Measurements from ENCODE around the gene SHMT2. TPM values are rescaled to one million over a fixed set of nuclear protein-coding genes. Genes with fewer than 3 reads are reported as not detected.
A peak's percentile ranks its signal among the peaks of the same experiment; 100 is the strongest.

Gene SHMT2
- total RNA-seq: 100 to 1,000 TPM; 142 to 159 TPM

- Mint-ChIP-seq H3K27me3 (peaks cover 21% of the 10 kb centered on the region), H3K36me3 (peaks cover 32% of the 10 kb centered on the region), H3K9me3 (no peaks in the 10 kb centered on the region), H3K4me3 (peak within 1 kb of the TSS; percentile 95), H3K27ac (peak within 1 kb of the TSS; percentile 91), H3K4me1 (peaks cover 47% of the 10 kb centered on the region)
- POLR2A ChIA-PET: interaction anchor here (0.6 to 6.1 kb wide), 11 partner anchors 8 to 250 kb away, joined by 3 to 71 read pairs (median 3); partner anchors contain the start of genes NEMP1, NXPH4 and STAT6
- DNase-seq (peak; percentile 86), ATAC-seq (ENCODE audit: low read depth) (peak; percentile 65)
Observed at GRCh38 chr12:57229634-57230380, at the start of gene SHMT2. Gene SHMT2, plus strand, starts transcription at chr12:57229711. Its CDS starts 68 bp downstream, at chr12:57229779.

- Mint-ChIP-seq H3K27me3 (no peaks in the 10 kb centered on the region), H3K36me3 (no peaks in the 10 kb centered on the region), H3K9me3 (no peaks in the 10 kb centered on the region), H3K4me1 (peaks cover 4% of the 10 kb centered on the region), H3K27ac (no peak overlapping the region), H3K4me3 (no peak overlapping the region)
- DNase-seq: no peak
- ATAC-seq (ENCODE audit: low read depth): no peak
- POLR2A ChIA-PET: no interaction called here
Observed at GRCh38 chr12:57180321-57180989, 49.1 kb upstream of the SHMT2 start.

- H3K4me1 Mint-ChIP-seq: peaks cover 4% of the 10 kb centered on the region
- POLR2A ChIA-PET: no interaction called here
- no peaks in the 10 kb centered on the region for H3K9me3 Mint-ChIP-seq
- ATAC-seq (ENCODE audit: low read depth) (no peak), DNase-seq (no peak)
- no peaks in the 10 kb centered on the region for H3K27me3 Mint-ChIP-seq
- no peak overlapping the region for H3K27ac Mint-ChIP-seq
- no peak overlapping the region for H3K4me3 Mint-ChIP-seq
- no peaks in the 10 kb centered on the region for H3K36me3 Mint-ChIP-seq
Observed at GRCh38 chr12:57181072-57181471, 48.4 kb upstream of the SHMT2 start.

GRCh38 chr12:57181561-57182155 is 47.9 kb upstream of the SHMT2 start:
- DNase-seq: no peak
- H3K4me3 Mint-ChIP-seq: no peak overlapping the region
- no peaks in the 10 kb centered on the region for H3K9me3 Mint-ChIP-seq
- H3K27ac Mint-ChIP-seq: no peak overlapping the region
- no peaks in the 10 kb centered on the region for H3K27me3 Mint-ChIP-seq
- no peaks in the 10 kb centered on the region for H3K36me3 Mint-ChIP-seq
- H3K4me1 Mint-ChIP-seq: peaks cover 4% of the 10 kb centered on the region
- POLR2A ChIA-PET: no interaction called here
- ATAC-seq (ENCODE audit: low read depth): no peak

GRCh38 chr12:57182918-57183575 is 46.5 kb upstream of the SHMT2 start:
- DNase-seq (peak; percentile 85), ATAC-seq (ENCODE audit: low read depth) (peak; percentile 90)
- H3K27ac Mint-ChIP-seq: no peak overlapping the region
- peaks cover 4% of the 10 kb centered on the region for H3K4me1 Mint-ChIP-seq
- H3K36me3 Mint-ChIP-seq: no peaks in the 10 kb centered on the region
- POLR2A ChIA-PET: interaction anchor here (1.0 kb wide), 1 partner anchor 40 kb away, joined by 3 read pairs; no protein-coding TSS in a partner anchor
- no peak overlapping the region for H3K4me3 Mint-ChIP-seq
- H3K27me3 Mint-ChIP-seq: no peaks in the 10 kb centered on the region
- no peaks in the 10 kb centered on the region for H3K9me3 Mint-ChIP-seq

- no peak overlapping the region for H3K4me3 Mint-ChIP-seq
- H3K27ac Mint-ChIP-seq: no peak overlapping the region
- peaks cover 4% of the 10 kb centered on the region for H3K4me1 Mint-ChIP-seq
- H3K9me3 Mint-ChIP-seq: no peaks in the 10 kb centered on the region
- H3K27me3 Mint-ChIP-seq: no peaks in the 10 kb centered on the region
- POLR2A ChIA-PET: no interaction called here
- DNase-seq (no peak), ATAC-seq (ENCODE audit: low read depth) (no peak)
- no peaks in the 10 kb centered on the region for H3K36me3 Mint-ChIP-seq
Observed at GRCh38 chr12:57183939-57184725, 45.4 kb upstream of the SHMT2 start.

GRCh38 chr12:57185403-57185802 is 44.1 kb upstream of the SHMT2 start:
- Mint-ChIP-seq H3K4me1 (peaks cover 4% of the 10 kb centered on the region), H3K9me3 (no peaks in the 10 kb centered on the region), H3K36me3 (no peaks in the 10 kb centered on the region), H3K27me3 (no peaks in the 10 kb centered on the region), H3K27ac (no peak overlapping the region), H3K4me3 (no peak overlapping the region)
- ATAC-seq (ENCODE audit: low read depth) (no peak), DNase-seq (no peak)
- POLR2A ChIA-PET: no interaction called here

- no peak for ATAC-seq (ENCODE audit: low read depth)
- Mint-ChIP-seq H3K9me3 (no peaks in the 10 kb centered on the region), H3K4me3 (no peak overlapping the region), H3K27me3 (no peaks in the 10 kb centered on the region), H3K4me1 (peaks cover 4% of the 10 kb centered on the region), H3K27ac (no peak overlapping the region), H3K36me3 (no peaks in the 10 kb centered on the region)
- POLR2A ChIA-PET: no interaction called here
- no peak for DNase-seq
Observed at GRCh38 chr12:57185906-57186508, 43.5 kb upstream of the SHMT2 start.

- Mint-ChIP-seq H3K36me3 (no peaks in the 10 kb centered on the region), H3K4me3 (no peak overlapping the region), H3K27me3 (no peaks in the 10 kb centered on the region), H3K9me3 (no peaks in the 10 kb centered on the region), H3K4me1 (peaks cover 4% of the 10 kb centered on the region), H3K27ac (no peak overlapping the region)
- DNase-seq: no peak
- ATAC-seq (ENCODE audit: low read depth): no peak
- POLR2A ChIA-PET: interaction anchor here (0.6 kb wide), 3 partner anchors 75 to 122 kb away, joined by 3 to 5 read pairs (median 3); no protein-coding TSS in a partner anchor
Observed at GRCh38 chr12:57187222-57188089, 42.1 kb upstream of the SHMT2 start.

- Mint-ChIP-seq H3K4me1 (peaks cover under 1% of the 10 kb centered on the region), H3K27ac (no peak overlapping the region), H3K4me3 (no peak overlapping the region), H3K36me3 (no peaks in the 10 kb centered on the region), H3K27me3 (no peaks in the 10 kb centered on the region), H3K9me3 (no peaks in the 10 kb centered on the region)
- DNase-seq (no peak), ATAC-seq (ENCODE audit: low read depth) (no peak)
- POLR2A ChIA-PET: interaction anchor here (0.6 kb wide), 1 partner anchor 122 kb away, joined by 3 read pairs; no protein-coding TSS in a partner anchor
Observed at GRCh38 chr12:57188090-57188425, 41.5 kb upstream of the SHMT2 start.

GRCh38 chr12:57190037-57190436 is 39.5 kb upstream of the SHMT2 start:
- Mint-ChIP-seq H3K36me3 (no peaks in the 10 kb centered on the region), H3K4me3 (no peak overlapping the region), H3K27me3 (no peaks in the 10 kb centered on the region), H3K9me3 (no peaks in the 10 kb centered on the region), H3K27ac (no peak overlapping the region), H3K4me1 (no peaks in the 10 kb centered on the region)
- POLR2A ChIA-PET: no interaction called here
- no peak for DNase-seq
- ATAC-seq (ENCODE audit: low read depth): no peak

- H3K27ac Mint-ChIP-seq: no peak overlapping the region
- no peak overlapping the region for H3K4me3 Mint-ChIP-seq
- no peaks in the 10 kb centered on the region for H3K9me3 Mint-ChIP-seq
- DNase-seq (no peak), ATAC-seq (ENCODE audit: low read depth) (no peak)
- H3K4me1 Mint-ChIP-seq: no peaks in the 10 kb centered on the region
- POLR2A ChIA-PET: no interaction called here
- H3K36me3 Mint-ChIP-seq: no peaks in the 10 kb centered on the region
- H3K27me3 Mint-ChIP-seq: no peaks in the 10 kb centered on the region
Observed at GRCh38 chr12:57190821-57191220, 38.7 kb upstream of the SHMT2 start.
